ENCODE data around the gene THAP3. TPM values are rescaled to one million over a fixed set of nuclear protein-coding genes. Genes with fewer than 3 reads are reported as not detected.
"Not testable (repeated sequence)": the region's sequence is repeated elsewhere in the genome, so short reads cannot be mapped to it uniquely, and the experiment has no call there.

Gene THAP3
- total RNA-seq, 2 donors from 2014 or later, result 13.0 to 22.4 TPM

DNA sequence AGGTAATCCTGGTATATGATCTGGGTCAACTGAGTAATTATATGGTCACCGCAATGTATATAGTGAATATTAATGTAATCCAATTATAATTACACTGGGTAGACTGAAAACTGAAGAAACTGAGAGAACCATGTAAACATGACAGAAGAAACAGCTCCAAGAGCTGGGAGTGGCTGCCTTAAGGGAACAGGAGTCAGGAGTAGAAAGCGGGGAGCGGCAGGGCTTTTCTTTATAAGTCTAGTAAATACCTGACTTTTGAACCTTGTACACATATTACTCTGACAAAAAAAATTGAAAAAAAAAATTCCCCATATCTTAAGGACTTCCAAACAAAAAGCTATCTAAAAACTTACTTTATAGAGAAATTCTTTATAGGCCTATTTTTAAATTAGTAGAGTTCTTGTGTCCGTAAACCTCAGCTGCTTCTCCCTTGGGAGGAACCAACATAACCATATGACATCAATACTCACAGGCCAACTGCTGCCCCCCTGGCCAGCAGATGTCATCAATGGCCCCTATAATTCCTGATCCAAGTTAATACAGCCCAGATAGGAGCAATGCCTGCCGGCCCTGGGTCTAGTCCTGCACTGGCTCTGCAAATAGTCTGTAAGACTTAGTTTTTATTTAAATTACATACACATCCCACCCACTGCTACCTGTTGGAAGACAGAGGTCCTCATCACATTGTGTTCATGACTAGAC lies 33.8 kb downstream of the THAP3 start:
- H3K27ac ChIP-seq (ENCODE audit: low read depth, low read length), result no peak overlapping the region

GRCh38 chr1:6660415-6661049 lies 35.9 kb downstream of the THAP3 start:
- Histone ChIP-seq H3K36me3 (ENCODE audit: control insufficient read depth, insufficient read depth, low read length) (peaks cover 32% of the 10 kb centered on the region), H3K27me3 (ENCODE audit: control insufficient read depth, insufficient read depth, low read length, poor library complexity, severe bottlenecking) (no peaks in the 10 kb centered on the region), H3K4me3 (ENCODE audit: low read length) (no peak overlapping the region), H3K27ac (ENCODE audit: low read depth, low read length) (no peak overlapping the region), H3K9ac (ENCODE audit: extremely low read depth, low read length, poor library complexity, severe bottlenecking) (no peak overlapping the region), H3K9me3 (ENCODE audit: control insufficient read depth, low read length) (no peaks in the 10 kb centered on the region), H3K4me1 (ENCODE audit: control insufficient read depth, insufficient read depth, low read length) (no peaks in the 10 kb centered on the region)
- H3K4me3 Mint-ChIP-seq, result no peak overlapping the region
- 96% methylated on average over 5 to 7 of the region's 7 CpGs for WGBS, 2 experiments (ENCODE audit: insufficient coverage in 1 of 2, insufficient read length in 1 of 2)
- H3K9me3 Mint-ChIP-seq, result no peaks in the 10 kb centered on the region
- no peaks in the 10 kb centered on the region for H3K4me1 Mint-ChIP-seq
- peaks cover 43% of the 10 kb centered on the region for H3K36me3 Mint-ChIP-seq (ENCODE audit: low read depth)
- no peak for DNase-seq
- TF ChIP-seq, protein P1, sequence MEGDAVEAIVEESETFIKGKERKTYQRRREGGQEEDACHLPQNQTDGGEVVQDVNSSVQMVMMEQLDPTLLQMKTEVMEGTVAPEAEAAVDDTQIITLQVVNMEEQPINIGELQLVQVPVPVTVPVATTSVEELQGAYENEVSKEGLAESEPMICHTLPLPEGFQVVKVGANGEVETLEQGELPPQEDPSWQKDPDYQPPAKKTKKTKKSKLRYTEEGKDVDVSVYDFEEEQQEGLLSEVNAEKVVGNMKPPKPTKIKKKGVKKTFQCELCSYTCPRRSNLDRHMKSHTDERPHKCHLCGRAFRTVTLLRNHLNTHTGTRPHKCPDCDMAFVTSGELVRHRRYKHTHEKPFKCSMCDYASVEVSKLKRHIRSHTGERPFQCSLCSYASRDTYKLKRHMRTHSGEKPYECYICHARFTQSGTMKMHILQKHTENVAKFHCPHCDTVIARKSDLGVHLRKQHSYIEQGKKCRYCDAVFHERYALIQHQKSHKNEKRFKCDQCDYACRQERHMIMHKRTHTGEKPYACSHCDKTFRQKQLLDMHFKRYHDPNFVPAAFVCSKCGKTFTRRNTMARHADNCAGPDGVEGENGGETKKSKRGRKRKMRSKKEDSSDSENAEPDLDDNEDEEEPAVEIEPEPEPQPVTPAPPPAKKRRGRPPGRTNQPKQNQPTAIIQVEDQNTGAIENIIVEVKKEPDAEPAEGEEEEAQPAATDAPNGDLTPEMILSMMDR (conservative IDR thresholded peaks at IDR 0.05), result no peak
- H3K27ac Mint-ChIP-seq, result no peak overlapping the region
- H3K27me3 Mint-ChIP-seq (ENCODE audit: insufficient read depth), result no peaks in the 10 kb centered on the region

More for the DNA sequence above, 33.8 kb downstream of the THAP3 start:
- Histone ChIP-seq H3K9me3 (ENCODE audit: control insufficient read depth, low read length) (no peaks in the 10 kb centered on the region), H3K36me3 (ENCODE audit: control insufficient read depth, insufficient read depth, low read length) (peaks cover 31% of the 10 kb centered on the region), H3K9ac (ENCODE audit: extremely low read depth, low read length, poor library complexity, severe bottlenecking) (no peak overlapping the region), H3K4me1 (ENCODE audit: control insufficient read depth, insufficient read depth, low read length) (no peaks in the 10 kb centered on the region), H3K27me3 (ENCODE audit: control insufficient read depth, insufficient read depth, low read length, poor library complexity, severe bottlenecking) (no peaks in the 10 kb centered on the region), H3K4me3 (ENCODE audit: low read length) (no peak overlapping the region)
- WGBS, 2 experiments (ENCODE audit: insufficient coverage in 1 of 2, insufficient read length in 1 of 2), result 98 to 100% methylated on average over 2 to 4 of the region's 5 CpGs
- Mint-ChIP-seq H3K36me3 (ENCODE audit: low read depth) (peaks cover 36% of the 10 kb centered on the region), H3K27ac (no peak overlapping the region), H3K4me3 (no peak overlapping the region), H3K4me1 (no peaks in the 10 kb centered on the region), H3K9me3 (no peaks in the 10 kb centered on the region), H3K27me3 (ENCODE audit: insufficient read depth) (no peaks in the 10 kb centered on the region)
- TF ChIP-seq, protein P1 (conservative IDR thresholded peaks at IDR 0.05), result no peak
- no peak for DNase-seq

- peaks cover 48% of the 10 kb centered on the region for H3K36me3 ChIP-seq (ENCODE audit: control insufficient read depth, insufficient read depth, low read length)
- H3K27me3 Mint-ChIP-seq (ENCODE audit: insufficient read depth); H3K4me1 Mint-ChIP-seq; H3K9me3 ChIP-seq (ENCODE audit: control insufficient read depth, low read length); H3K9ac ChIP-seq (ENCODE audit: extremely low read depth, low read length, poor library complexity, severe bottlenecking); H3K4me3 ChIP-seq (ENCODE audit: low read length); H3K4me1 ChIP-seq (ENCODE audit: control insufficient read depth, insufficient read depth, low read length); H3K27ac ChIP-seq (ENCODE audit: low read depth, low read length); H3K4me3 Mint-ChIP-seq; H3K27ac Mint-ChIP-seq; H3K9me3 Mint-ChIP-seq; H3K27me3 ChIP-seq (ENCODE audit: control insufficient read depth, insufficient read depth, low read length, poor library complexity, severe bottlenecking); DNase-seq: not testable (repeated sequence)
- 92 to 95% methylated on average over 5 to 7 of the region's 7 CpGs for WGBS, 2 experiments (ENCODE audit: insufficient coverage in 1 of 2, insufficient read length in 1 of 2)
- peaks cover 59% of the 10 kb centered on the region for H3K36me3 Mint-ChIP-seq (ENCODE audit: low read depth)
These were observed 37.8 kb downstream of the THAP3 start for GRCh38 chr1:6662468-6662867.

Data from endodermal cell (in vitro differentiated cells).